H7 (cell line): ENCODE measurements around the gene DOK3. TPM values are rescaled to one million over a fixed set of nuclear protein-coding genes. Genes with fewer than 3 reads are reported as not detected.
"Not testable (repeated sequence)": the region's sequence is repeated elsewhere in the genome, so short reads cannot be mapped to it uniquely, and the experiment has no call there.

Experiments used
- DNase-seq: peaks from one replicate; pipeline ENCODE4 v3.0.0; 2012
- H3K27me3 ChIP-seq: 2 replicates; pipeline ENCODE4 v1.6.0; 2011; ENCODE audit warnings: mild to moderate bottlenecking, low read length; ENCODE audit not compliant: control insufficient read depth, insufficient read depth
- H3K36me3 ChIP-seq: replicated peaks from 2 replicates; pipeline ENCODE4 v1.5.1; 2011; ENCODE audit warnings: low read length; ENCODE audit not compliant: control insufficient read depth, insufficient read depth
- H3K4me3 ChIP-seq: 2 replicates; pipeline ENCODE4 v1.5.1; 2011; ENCODE audit warnings: low read depth, mild to moderate bottlenecking, control low read depth, low read length, moderate library complexity; ENCODE audit not compliant: insufficient read depth
- total RNA-seq: library from RNA; depleted of rRNA; stranded (reverse); fragments of >200 nt; shearing (Covaris generic); gene quantifications from 2 replicates; pipeline ENCODE4 v1.2.3, GENCODE V29; 2014

The DOK3 gene
- total RNA-seq, 1 experiment from 2014 or later: 0.76 TPM

- no peak for DNase-seq
- Histone ChIP-seq H3K4me3 (no peak overlapping the region), H3K36me3 (peaks cover 12% of the 10 kb centered on the region), H3K27me3 (no peaks in the 10 kb centered on the region)
Measured at GRCh38 chr5:177542816-177543465, 33.3 kb upstream of the DOK3 start.

GRCh38 chr5:177540438-177540837 lies 30.8 kb upstream of the DOK3 start:
- no peak for DNase-seq
- Histone ChIP-seq H3K36me3 (peaks cover 20% of the 10 kb centered on the region), H3K27me3 (no peaks in the 10 kb centered on the region), H3K4me3 (no peak overlapping the region)

- DNase-seq: no peak
- Histone ChIP-seq H3K36me3 (peaks cover 21% of the 10 kb centered on the region), H3K4me3 (no peak overlapping the region), H3K27me3 (no peaks in the 10 kb centered on the region)
Measured at GRCh38 chr5:177539411-177539810, 29.8 kb upstream of the DOK3 start.

GRCh38 chr5:177538876-177539275 lies 29.2 kb upstream of the DOK3 start:
- H3K27me3 ChIP-seq: no peaks in the 10 kb centered on the region
- peaks cover 21% of the 10 kb centered on the region for H3K36me3 ChIP-seq
- DNase-seq: no peak
- no peak overlapping the region for H3K4me3 ChIP-seq

- Histone ChIP-seq H3K27me3 (no peaks in the 10 kb centered on the region), H3K4me3 (no peak overlapping the region), H3K36me3 (peaks cover 25% of the 10 kb centered on the region)
- DNase-seq: peak; percentile 77
Measured at GRCh38 chr5:177537389-177538361, 28.0 kb upstream of the DOK3 start.

GRCh38 chr5:177536386-177536785 lies 26.8 kb upstream of the DOK3 start:
- H3K36me3 ChIP-seq: peaks cover 36% of the 10 kb centered on the region
- no peak overlapping the region for H3K4me3 ChIP-seq
- no peaks in the 10 kb centered on the region for H3K27me3 ChIP-seq
- no peak for DNase-seq

GRCh38 chr5:177535125-177535524 lies 25.5 kb upstream of the DOK3 start:
- H3K36me3 ChIP-seq: peaks cover 41% of the 10 kb centered on the region
- H3K27me3 ChIP-seq: no peaks in the 10 kb centered on the region
- no peak overlapping the region for H3K4me3 ChIP-seq
- DNase-seq: no peak

GRCh38 chr5:177534433-177534832 lies 24.8 kb upstream of the DOK3 start:
- not testable (repeated sequence) for H3K27me3 ChIP-seq, H3K4me3 ChIP-seq, DNase-seq
- H3K36me3 ChIP-seq: peaks cover 48% of the 10 kb centered on the region

- Histone ChIP-seq H3K36me3 (peaks cover 48% of the 10 kb centered on the region), H3K27me3 (no peaks in the 10 kb centered on the region), H3K4me3 (no peak overlapping the region)
- DNase-seq: no peak
Measured at GRCh38 chr5:177531209-177531940, 21.7 kb upstream of the DOK3 start.

GRCh38 chr5:177530638-177531037 lies 21.0 kb upstream of the DOK3 start:
- Histone ChIP-seq H3K27me3 (no peaks in the 10 kb centered on the region), H3K36me3 (peaks cover 51% of the 10 kb centered on the region), H3K4me3 (no peak overlapping the region)
- no peak for DNase-seq

GRCh38 chr5:177529247-177530203 lies 19.9 kb upstream of the DOK3 start:
- Histone ChIP-seq H3K4me3 (no peak overlapping the region), H3K27me3 (no peaks in the 10 kb centered on the region), H3K36me3 (peaks cover 57% of the 10 kb centered on the region)
- no peak for DNase-seq

- Histone ChIP-seq H3K27me3 (no peaks in the 10 kb centered on the region), H3K36me3 (peaks cover 60% of the 10 kb centered on the region), H3K4me3 (no peak overlapping the region)
- no peak for DNase-seq
Measured at GRCh38 chr5:177528631-177529030, 19.0 kb upstream of the DOK3 start.

- Histone ChIP-seq H3K27me3 (no peaks in the 10 kb centered on the region), H3K36me3 (peaks cover 58% of the 10 kb centered on the region), H3K4me3 (no peak overlapping the region)
- no peak for DNase-seq
Measured at GRCh38 chr5:177527595-177527994, 18.0 kb upstream of the DOK3 start.

- H3K27me3 ChIP-seq: no peaks in the 10 kb centered on the region
- no peak overlapping the region for H3K4me3 ChIP-seq
- DNase-seq: no peak
- H3K36me3 ChIP-seq: peaks cover 52% of the 10 kb centered on the region
Measured at GRCh38 chr5:177526791-177527190, 17.2 kb upstream of the DOK3 start.
